Neural cell (in vitro differentiated cells): Measurements from ENCODE around the gene IRF3. TPM values are rescaled to one million over a fixed set of nuclear protein-coding genes. Genes with fewer than 3 reads are reported as not detected.

ENCODE experiments used
- H2AFZ ChIP-seq: fragments of 200-600, 300-800 bp; sonication (generic), shearing (Covaris generic); 2 replicates; pipeline ENCODE4 v1.6.0; 2014; ENCODE audit warnings: low read depth, mild to moderate bottlenecking, antibody characterized with exemption, low read length, moderate library complexity
- H3F3A ChIP-seq: fragments of 200-600 bp; shearing (Covaris generic); 2 replicates; pipeline ENCODE4 v1.6.1; 2016; ENCODE audit warnings: mild to moderate bottlenecking, moderate library complexity, mixed read lengths, antibody characterized with exemption, low read length; ENCODE audit not compliant: insufficient read depth, poor library complexity, severe bottlenecking
- H3K27ac ChIP-seq: fragments of 200-600, 300-800 bp; sonication (generic), shearing (Covaris generic); 2 replicates; pipeline ENCODE4 v1.5.1; 2014; ENCODE audit warnings: mild to moderate bottlenecking, low read length, moderate library complexity
- H3K27me3 ChIP-seq: fragments of 300-800, 200-600 bp; sonication (generic), shearing (Covaris generic); 2 replicates; pipeline ENCODE4 v1.6.0; 2014; ENCODE audit warnings: mild to moderate bottlenecking, low read depth, low read length, moderate library complexity; ENCODE audit not compliant: insufficient read depth
- H3K36me3 ChIP-seq: fragments of 300-800, 200-600 bp; sonication (generic), shearing (Covaris generic); 2 replicates; pipeline ENCODE4 v1.5.1; 2014; ENCODE audit warnings: mild to moderate bottlenecking, antibody characterized with exemption, low read length, moderate library complexity; ENCODE audit not compliant: insufficient read depth
- H3K4me2 ChIP-seq: fragments of 300-800, 200-600 bp; sonication (generic), shearing (Covaris generic); 2 replicates; pipeline ENCODE4 v1.6.0; 2014; ENCODE audit warnings: mild to moderate bottlenecking, low read length
- H3K4me3 ChIP-seq: fragments of 300-800, 200-600 bp; sonication (generic), shearing (Covaris generic); 2 replicates; pipeline ENCODE4 v1.5.1; 2014; ENCODE audit warnings: mild to moderate bottlenecking, low read length, moderate library complexity
- H3K79me2 ChIP-seq: fragments of 200-600 bp; shearing (Covaris generic); replicated peaks from 2 replicates; pipeline ENCODE4 v1.6.0; 2014; ENCODE audit warnings: mild to moderate bottlenecking, low read length, moderate library complexity; ENCODE audit not compliant: insufficient read depth
- H3K9ac ChIP-seq: fragments of 300-800, 200-600 bp; sonication (generic), shearing (Covaris generic); 2 replicates; pipeline ENCODE4 v1.6.1; 2016; ENCODE audit warnings: mild to moderate bottlenecking, low read length, mixed read lengths
- H3K9me2 ChIP-seq: fragments of 200-600 bp; shearing (Covaris generic); 2 replicates; pipeline ENCODE4 v1.6.1; 2016; ENCODE audit warnings: mild to moderate bottlenecking, low read length, mixed read lengths; ENCODE audit not compliant: insufficient read depth
- H3K9me3 ChIP-seq: fragments of 200-600, 300-800 bp; sonication (generic), shearing (Covaris generic); 2 replicates; pipeline ENCODE4 v1.6.1; 2016; ENCODE audit warnings: mild to moderate bottlenecking, mixed run types, low read length, moderate library complexity, mixed read lengths
- H4K20me1 ChIP-seq: fragments of 200-600 bp; shearing (Covaris generic); 2 replicates; pipeline ENCODE4 v1.6.1; 2016; ENCODE audit warnings: mild to moderate bottlenecking, mixed run types; ENCODE audit not compliant: insufficient read depth
- CTCF ChIP-seq: fragments of 450-650 bp; IDR thresholded peaks from 2 replicates; pipeline ENCODE4 v1.5.1; 2014; ENCODE audit warnings: antibody characterized with exemption, mild to moderate bottlenecking, moderate library complexity; ENCODE audit not compliant: poor library complexity, severe bottlenecking
- EP300 ChIP-seq: fragments of 450-650 bp; conservative IDR thresholded peaks from 2 replicates; pipeline ENCODE4 v1.6.1; 2014; ENCODE audit warnings: antibody characterized with exemption, mild to moderate bottlenecking, moderate library complexity; ENCODE audit not compliant: poor library complexity, severe bottlenecking
- EZH2 ChIP-seq: fragments of 200-600, 300-800 bp; shearing (Covaris generic), sonication (generic); IDR thresholded peaks from 2 replicates; pipeline ENCODE4 v1.6.1; 2014; ENCODE audit warnings: antibody characterized with exemption, low read length, borderline replicate concordance, mild to moderate bottlenecking; ENCODE audit not compliant: insufficient read depth, poor library complexity, severe bottlenecking
- MXI1 ChIP-seq: fragments of 450-650 bp; conservative IDR thresholded peaks from 2 replicates; pipeline ENCODE4 v1.6.1; 2014; ENCODE audit warnings: antibody characterized with exemption, mild to moderate bottlenecking; ENCODE audit not compliant: poor library complexity, severe bottlenecking
- POLR2AphosphoS5 ChIP-seq: IDR thresholded peaks from 2 replicates; pipeline ENCODE4 v1.6.1; 2012
- RAD21 ChIP-seq: fragments of 450-650 bp; conservative IDR thresholded peaks from 2 replicates; pipeline ENCODE4 v1.6.1; 2014; ENCODE audit warnings: antibody characterized with exemption, mild to moderate bottlenecking, moderate library complexity
- REST ChIP-seq: IDR thresholded peaks from 2 replicates; pipeline ENCODE4 v1.6.1; 2012; ENCODE audit warnings: borderline replicate concordance
- SMC3 ChIP-seq: fragments of 450-650 bp; conservative IDR thresholded peaks from 2 replicates; pipeline ENCODE4 v1.6.1; 2014; ENCODE audit warnings: antibody characterized with exemption, mild to moderate bottlenecking, moderate library complexity; ENCODE audit not compliant: poor library complexity
- TAF1 ChIP-seq: IDR thresholded peaks from 2 replicates; pipeline ENCODE4 v1.6.1; 2012; ENCODE audit warnings: low read depth
- polyA plus RNA-seq: library from polyadenylated mRNA; depleted of rRNA; stranded (reverse); fragments of >200 nt; gene quantifications from 2 replicates; pipeline ENCODE4 v1.2.3, GENCODE V29; 2014

The IRF3 gene
- polyA plus RNA-seq, 1 donor from 2014 or later, result 39.4 TPM

- Histone ChIP-seq H3K27me3 (no peaks in the 10 kb centered on the region), H3K9me3 (no peaks in the 10 kb centered on the region), H3K4me2 (no peak overlapping the region), H3F3A (no peaks in the 10 kb centered on the region), H2AFZ (no peak overlapping the region), H3K36me3 (no peaks in the 10 kb centered on the region), H4K20me1 (no peaks in the 10 kb centered on the region), H3K27ac (no peak overlapping the region), H3K79me2 (no peaks in the 10 kb centered on the region), H3K9me2 (no peaks in the 10 kb centered on the region), H3K9ac (no peak overlapping the region), H3K4me3 (no peak overlapping the region)
- TF ChIP-seq POLR2AphosphoS5 (no peak), MXI1 (no peak), EP300 (no peak), RAD21 (no peak), CTCF (no peak), EZH2 (no peak), SMC3 (no peak), REST (no peak), TAF1 (no peak)
Measured at GRCh38 chr19:49632576-49632975, 33.1 kb downstream of the IRF3 start.

DNA sequence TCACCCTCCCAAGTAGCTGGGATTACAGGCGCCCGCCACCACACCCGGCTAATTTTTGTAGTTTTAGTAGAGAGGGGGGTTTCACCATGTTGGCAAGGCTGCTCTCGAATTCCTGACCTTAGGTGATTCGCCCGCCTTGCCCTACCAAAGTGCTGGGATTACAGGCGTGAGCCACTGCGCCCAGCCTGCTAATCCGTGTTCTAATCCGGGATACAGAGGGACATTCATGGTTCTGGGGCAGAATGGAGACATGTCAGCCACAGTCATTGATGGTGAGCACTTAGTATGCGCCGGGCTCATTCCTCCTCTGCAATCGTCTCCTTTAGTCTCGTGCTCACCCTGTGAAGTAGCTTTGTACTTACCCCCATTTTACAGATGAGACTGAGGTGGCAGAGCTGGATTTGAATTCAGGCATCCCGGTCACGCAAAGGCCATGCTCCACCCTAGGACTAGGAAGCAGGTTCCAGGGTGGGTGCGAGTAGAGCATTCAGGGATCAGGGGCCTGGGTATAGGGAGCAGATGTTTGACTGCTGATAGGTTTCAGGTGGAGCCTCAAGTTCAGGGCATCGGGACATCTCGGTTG lies 34.0 kb downstream of the IRF3 start:
- Histone ChIP-seq H4K20me1 (no peaks in the 10 kb centered on the region), H3K36me3 (no peaks in the 10 kb centered on the region), H3K79me2 (no peaks in the 10 kb centered on the region), H3K27me3 (no peaks in the 10 kb centered on the region), H3K4me3 (no peak overlapping the region), H3K9me3 (no peaks in the 10 kb centered on the region), H2AFZ (no peak overlapping the region), H3K4me2 (no peak overlapping the region), H3K9ac (no peak overlapping the region), H3K27ac (no peak overlapping the region), H3K9me2 (no peaks in the 10 kb centered on the region), H3F3A (no peaks in the 10 kb centered on the region)
- TF ChIP-seq RAD21 (no peak), SMC3 (no peak), EZH2 (no peak), MXI1 (no peak), CTCF (no peak), EP300 (no peak), POLR2AphosphoS5 (no peak), REST (no peak), TAF1 (no peak)
